Measurements from ENCODE around the gene SCAI. TPM values are rescaled to one million over a fixed set of nuclear protein-coding genes. Genes with fewer than 3 reads are reported as not detected.
"Not testable (repeated sequence)": the region's sequence is repeated elsewhere in the genome, so short reads cannot be mapped to it uniquely, and the experiment has no call there.

Gene SCAI
- polyA plus RNA-seq, 3 donors from 2014 or later, result 0.46 to 4.2 (median 1.4) TPM

DNA sequence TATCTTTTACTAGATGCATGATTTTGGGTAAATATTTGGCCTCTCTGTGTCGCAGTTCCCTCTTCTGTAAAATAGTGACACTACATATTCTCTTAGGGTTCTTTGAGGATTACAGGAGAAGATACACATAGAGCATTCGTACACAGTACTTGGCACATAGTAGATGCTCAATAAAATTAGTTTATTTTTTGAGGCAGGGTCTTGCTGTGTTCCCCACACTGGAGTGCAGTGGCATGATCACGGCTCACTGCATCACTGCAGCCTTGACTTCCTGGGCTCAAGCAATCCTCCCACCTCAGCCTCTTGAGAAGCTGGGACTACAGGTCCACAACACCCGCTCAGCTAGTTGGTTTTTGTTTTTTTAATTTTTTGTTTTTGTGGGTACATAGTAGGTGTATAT, 1.6 kb downstream of the SCAI start:
- Mint-ChIP-seq H3K27me3 (ENCODE audit: low read depth in 3 of 3) (peaks cover 5 to 9% (median 7%) of the 10 kb centered on the region in 3 donors), H3K9me3 (no peaks in the 10 kb centered on the region), H3K36me3 (peaks cover 0 to 6% (median 6%) of the 10 kb centered on the region in 3 donors), H3K4me1 (peaks cover 14 to 35% of the 10 kb centered on the region in 2 donors), H3K4me3 (peak overlapping the region; percentile 90 to 98 (median 93)), H3K27ac (no peak overlapping the region)
- DNase-seq, result no peak

DNA sequence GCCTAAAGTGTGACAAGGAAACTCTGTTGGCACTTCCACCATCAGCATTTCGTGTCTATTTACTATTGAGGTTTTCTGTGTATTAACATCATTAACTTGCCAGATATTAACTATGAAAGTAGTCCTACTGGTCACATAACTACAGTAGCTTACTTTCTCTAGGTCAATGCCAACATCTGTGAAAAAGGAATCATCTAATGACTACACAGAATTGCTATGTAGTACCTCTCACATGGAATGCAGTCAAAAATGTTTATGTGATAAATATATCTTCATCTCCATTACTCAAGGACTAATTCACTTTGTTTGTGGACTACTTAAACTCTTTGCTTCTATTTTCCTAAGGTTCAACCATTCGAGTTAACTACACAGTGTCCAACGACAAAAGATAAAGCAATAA, 2.1 kb downstream of the SCAI start:
- Mint-ChIP-seq H3K4me3 (no peak overlapping the region), H3K4me1 (peaks cover 14 to 35% of the 10 kb centered on the region in 2 donors)

DNA sequence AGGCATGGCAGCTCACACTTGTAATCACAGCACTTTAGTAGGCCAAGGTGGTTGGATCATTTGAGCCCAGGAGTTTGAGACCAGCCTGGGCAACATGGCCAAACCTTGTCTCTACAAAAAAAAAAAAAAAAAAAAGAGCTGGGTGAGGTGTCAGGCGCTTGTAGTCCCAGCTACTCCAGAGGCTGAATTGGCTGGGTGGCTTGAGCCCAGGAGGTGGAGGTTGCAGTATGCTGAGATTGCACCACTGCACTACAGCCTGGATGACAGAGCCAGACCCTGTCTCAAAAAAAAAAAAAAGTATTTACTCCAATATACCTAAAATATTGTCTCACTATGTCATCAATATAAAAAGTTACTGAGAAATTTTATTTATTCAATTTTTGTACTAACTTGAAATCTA, 2.8 kb downstream of the SCAI start:
- Mint-ChIP-seq H3K4me1 (peaks cover 14 to 35% of the 10 kb centered on the region in 2 donors), H3K9me3 (no peaks in the 10 kb centered on the region), H3K27ac (no peak overlapping the region), H3K4me3 (no peak overlapping the region), H3K36me3 (peaks cover 0 to 6% (median 6%) of the 10 kb centered on the region in 3 donors), H3K27me3 (ENCODE audit: low read depth in 3 of 3) (peaks cover 5 to 9% (median 7%) of the 10 kb centered on the region in 3 donors)
- DNase-seq, result no peak

More for the DNA sequence above, 2.1 kb downstream of the SCAI start:
- Mint-ChIP-seq H3K27ac (no peak overlapping the region), H3K9me3 (no peaks in the 10 kb centered on the region), H3K27me3 (ENCODE audit: low read depth in 3 of 3) (peaks cover 5 to 9% (median 7%) of the 10 kb centered on the region in 3 donors), H3K36me3 (peaks cover 0 to 6% (median 6%) of the 10 kb centered on the region in 3 donors)
- DNase-seq, result no peak

DNA sequence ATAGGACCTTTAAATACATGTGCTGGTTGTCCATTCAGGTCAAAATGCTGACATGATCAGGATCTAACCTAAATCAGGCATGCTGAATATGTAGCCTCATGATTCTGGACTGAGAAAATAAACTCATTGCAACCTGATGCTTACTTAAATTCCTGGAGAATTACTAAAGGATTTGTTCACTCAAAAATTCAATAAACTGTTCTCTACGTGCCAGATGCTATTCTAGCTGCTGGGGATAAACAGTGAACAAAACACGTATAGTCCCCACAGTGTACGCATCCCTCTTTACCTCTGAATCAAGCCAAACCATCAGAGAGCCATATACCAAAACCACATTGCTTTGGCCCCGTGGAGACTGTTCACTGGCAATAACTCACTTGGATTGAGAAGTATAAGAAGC, 6.1 kb downstream of the SCAI start:
- peaks cover 10 to 37% of the 10 kb centered on the region in 2 donors for H3K4me1 Mint-ChIP-seq
- peaks cover 0 to 13% (median 9%) of the 10 kb centered on the region in 3 donors for H3K36me3 Mint-ChIP-seq
- H3K4me3 Mint-ChIP-seq, result no peak overlapping the region
- no peaks in the 10 kb centered on the region for H3K9me3 Mint-ChIP-seq
- H3K27me3 Mint-ChIP-seq (ENCODE audit: low read depth in 3 of 3), result no peaks in the 10 kb centered on the region
- no peak overlapping the region for H3K27ac Mint-ChIP-seq
- DNase-seq, result no peak

DNA sequence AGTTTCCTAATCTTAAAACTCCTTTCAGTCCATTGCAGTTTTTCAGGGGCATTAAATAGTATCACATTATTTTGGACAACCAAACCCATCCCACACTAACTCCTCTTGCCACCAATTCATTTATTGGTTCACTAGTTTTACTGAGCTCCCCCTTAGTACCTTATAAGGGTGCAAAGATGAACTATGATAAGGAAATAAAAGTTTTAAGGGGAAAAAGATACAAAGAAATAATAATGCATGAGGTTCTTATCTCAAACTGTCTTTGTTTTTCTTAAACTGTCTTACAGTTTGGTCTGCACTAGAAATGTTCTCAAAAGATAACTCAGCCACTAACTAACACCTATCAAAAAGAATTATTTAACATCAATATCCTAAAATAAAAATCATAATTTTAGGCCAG, 8.4 kb downstream of the SCAI start:
- Mint-ChIP-seq H3K36me3 (peaks cover 0 to 13% (median 9%) of the 10 kb centered on the region in 3 donors), H3K27ac (no peak overlapping the region), H3K4me1 (peaks cover 7 to 25% of the 10 kb centered on the region in 2 donors), H3K27me3 (ENCODE audit: low read depth in 3 of 3) (no peaks in the 10 kb centered on the region), H3K9me3 (no peaks in the 10 kb centered on the region), H3K4me3 (no peak overlapping the region)
- no peak for DNase-seq

DNA sequence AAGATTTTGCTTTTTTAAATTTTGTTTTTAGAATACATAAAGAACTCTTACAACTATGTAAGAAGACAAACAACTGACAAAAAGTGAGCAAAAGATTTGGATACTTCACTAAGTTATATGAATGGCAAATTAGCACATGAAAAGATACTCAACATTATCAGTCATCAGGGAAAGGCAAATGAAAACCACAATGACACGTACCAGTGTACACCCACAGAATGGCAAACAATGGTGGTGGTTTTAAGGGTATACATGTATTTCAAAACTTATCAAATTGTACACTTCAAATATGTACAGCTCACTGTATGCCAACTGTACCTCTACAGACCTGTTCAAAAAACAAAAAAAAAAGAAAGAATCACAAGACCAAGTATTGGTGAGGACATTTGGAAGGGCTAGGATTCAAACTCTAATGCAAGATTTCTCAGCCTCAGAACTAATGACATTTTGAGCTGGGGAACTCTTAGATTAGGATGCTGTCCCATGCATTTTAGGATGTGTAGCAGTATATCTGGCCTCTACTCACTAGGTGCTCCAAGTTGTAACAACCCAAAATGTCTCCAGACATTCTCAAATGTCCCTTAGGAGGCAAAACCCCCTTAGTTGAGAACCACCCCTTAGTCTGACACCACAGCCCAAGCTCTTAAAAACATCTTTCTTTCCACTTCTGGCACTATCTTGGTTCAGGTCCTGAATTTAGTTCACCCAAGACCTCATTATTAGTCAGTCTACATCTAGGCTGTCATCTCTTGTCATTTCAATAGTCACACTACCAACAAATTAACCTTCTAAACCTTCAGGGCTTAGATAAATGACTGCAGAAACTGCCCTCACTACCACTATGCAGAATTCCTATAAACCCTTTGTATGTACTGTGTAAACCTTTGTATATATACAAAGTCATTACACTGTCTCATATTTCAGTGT, 9.7 kb downstream of the SCAI start:
- DNase-seq, result no peak
- no peak overlapping the region for H3K4me3 Mint-ChIP-seq
- peaks cover 7 to 17% of the 10 kb centered on the region in 2 donors for H3K4me1 Mint-ChIP-seq
- H3K9me3 Mint-ChIP-seq, result no peaks in the 10 kb centered on the region
- H3K36me3 Mint-ChIP-seq, result peaks cover 0 to 7% (median 3%) of the 10 kb centered on the region in 3 donors
- H3K27me3 Mint-ChIP-seq (ENCODE audit: low read depth in 3 of 3), result no peaks in the 10 kb centered on the region
- H3K27ac Mint-ChIP-seq, result peak overlapping the region in 3 of 6 donors; percentile 5 to 37 (median 8)

DNA sequence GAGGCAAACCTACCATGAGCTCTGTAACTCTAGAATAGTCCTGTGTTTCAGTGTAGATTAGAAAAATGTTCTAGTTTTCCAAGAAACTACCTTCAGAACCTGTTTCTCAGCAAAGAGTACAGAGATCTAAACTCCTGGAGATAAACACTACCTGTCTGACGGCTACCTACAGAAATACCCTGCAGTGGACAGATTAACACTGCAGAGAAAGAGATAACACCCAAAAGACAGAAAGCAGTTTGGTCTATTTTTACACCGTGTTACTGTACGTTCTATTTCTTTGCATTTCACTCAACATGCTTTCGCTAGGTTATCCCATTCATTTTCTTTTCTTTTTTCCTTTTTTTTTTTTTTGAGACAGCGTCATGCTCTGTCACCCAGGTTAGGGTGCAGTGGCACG, 11.6 kb downstream of the SCAI start:
- peaks cover 14 to 24% of the 10 kb centered on the region in 2 donors for H3K4me1 Mint-ChIP-seq
- no peaks in the 10 kb centered on the region for H3K27me3 Mint-ChIP-seq (ENCODE audit: low read depth in 3 of 3)
- H3K36me3 Mint-ChIP-seq, result peaks cover 0 to 7% (median 3%) of the 10 kb centered on the region in 3 donors
- no peak overlapping the region for H3K4me3 Mint-ChIP-seq
- H3K9me3 Mint-ChIP-seq, result no peaks in the 10 kb centered on the region
- no peak for DNase-seq
- no peak overlapping the region for H3K27ac Mint-ChIP-seq

DNA sequence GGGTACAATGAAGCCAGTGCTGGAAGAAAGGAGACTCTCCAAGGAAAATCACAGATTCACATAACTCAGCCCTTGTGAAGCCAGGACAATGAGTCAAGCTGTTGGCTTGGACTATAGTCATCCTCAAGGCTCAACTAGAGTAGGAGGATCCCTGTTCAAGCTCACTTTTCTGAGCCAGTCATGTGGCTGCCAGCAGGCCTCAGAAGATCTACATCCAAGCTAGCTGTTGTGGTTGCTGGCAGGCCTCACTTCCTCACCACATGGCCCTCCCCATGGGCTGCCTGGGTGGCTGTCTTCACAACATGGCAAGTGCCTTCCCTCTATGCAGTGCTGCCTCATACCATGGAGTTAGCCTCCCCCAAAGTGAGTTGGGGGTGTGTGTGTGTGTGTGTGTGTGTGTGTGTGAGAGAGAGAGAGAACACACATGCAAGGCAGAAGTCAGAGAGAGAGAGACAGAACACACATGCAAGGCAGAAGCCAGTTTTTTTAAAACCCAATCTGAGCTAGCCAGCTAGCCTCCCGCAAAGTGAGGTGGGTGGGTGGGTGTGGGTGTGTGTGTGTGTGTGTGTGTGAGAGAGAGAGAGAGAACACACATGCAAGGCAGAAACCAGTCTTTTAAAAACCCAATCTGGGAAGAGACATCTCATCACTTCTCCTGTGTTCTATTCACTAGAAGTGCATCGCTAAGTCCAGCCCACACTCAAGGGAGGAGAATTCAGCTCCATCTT, 17.1 kb downstream of the SCAI start:
- peaks cover 0 to 4% (median 0%) of the 10 kb centered on the region in 3 donors for H3K36me3 Mint-ChIP-seq
- DNase-seq, result peak; percentile 83 to 89 (median 87)
- peaks cover 30 to 37% of the 10 kb centered on the region in 2 donors for H3K4me1 Mint-ChIP-seq
- H3K9me3 Mint-ChIP-seq, result no peaks in the 10 kb centered on the region
- peak overlapping the region; percentile 86 to 97 (median 92) for H3K27ac Mint-ChIP-seq
- H3K27me3 Mint-ChIP-seq (ENCODE audit: low read depth in 3 of 3), result peaks cover 2 to 8% (median 5%) of the 10 kb centered on the region in 3 donors
- peak overlapping the region; percentile 66 to 82 (median 76) for H3K4me3 Mint-ChIP-seq

DNA sequence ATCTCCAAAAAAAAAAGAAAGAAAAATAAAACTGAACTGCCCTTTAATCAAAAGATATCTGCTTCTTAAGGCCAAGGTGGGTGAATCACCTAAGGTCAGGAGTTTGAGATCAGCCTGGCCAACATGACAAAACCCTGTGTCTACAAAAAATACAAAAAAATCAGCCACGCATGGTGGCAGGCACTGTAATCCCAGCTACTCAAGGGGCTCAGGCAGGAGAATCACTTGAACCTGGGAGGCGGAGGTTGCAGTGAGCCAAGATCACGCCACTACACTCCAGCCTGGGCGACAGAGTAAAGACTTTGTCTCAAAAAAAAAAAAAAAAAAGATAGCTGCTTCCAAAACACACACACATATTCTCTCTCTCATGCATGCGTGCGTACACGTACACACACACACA, 17.8 kb downstream of the SCAI start:
- Mint-ChIP-seq H3K27me3 (ENCODE audit: low read depth in 3 of 3) (peaks cover 2 to 8% (median 5%) of the 10 kb centered on the region in 3 donors), H3K9me3 (no peaks in the 10 kb centered on the region), H3K27ac (peak overlapping the region; percentile 86 to 97 (median 92)), H3K4me3 (peak overlapping the region in 3 of 5 donors; percentile 73 to 82 (median 78)), H3K4me1 (peaks cover 30 to 42% of the 10 kb centered on the region in 2 donors), H3K36me3 (peaks cover 0 to 4% (median 0%) of the 10 kb centered on the region in 3 donors)
- no peak for DNase-seq

DNA sequence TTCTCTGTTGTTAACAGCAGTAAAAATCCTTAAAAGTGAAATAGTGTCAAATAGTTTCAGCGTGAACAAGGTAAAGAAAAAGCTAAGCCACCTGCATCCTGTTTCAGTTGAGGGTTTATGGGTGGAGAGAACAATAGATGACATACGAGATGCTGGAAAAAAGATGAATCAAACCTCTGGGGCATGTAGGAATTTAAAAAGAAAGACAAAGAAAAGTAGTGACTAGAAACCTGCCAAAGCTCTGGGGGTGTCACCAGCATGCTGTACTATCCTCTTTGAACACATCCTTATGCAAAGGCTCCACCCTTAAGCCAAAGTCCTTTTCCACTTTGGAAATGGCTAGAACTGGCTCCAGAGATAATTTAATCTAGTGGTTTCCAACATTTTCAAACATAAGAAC, 22.2 kb downstream of the SCAI start:
- peak overlapping the region in 1 of 6 donors; percentile 50 for H3K27ac Mint-ChIP-seq
- H3K9me3 Mint-ChIP-seq, result no peaks in the 10 kb centered on the region
- H3K4me1 Mint-ChIP-seq, result peaks cover 16 to 35% of the 10 kb centered on the region in 2 donors
- no peak overlapping the region for H3K4me3 Mint-ChIP-seq
- H3K36me3 Mint-ChIP-seq, result peaks cover 0 to 8% (median 0%) of the 10 kb centered on the region in 3 donors
- peaks cover under 1 to 3% (median 1%) of the 10 kb centered on the region in 3 donors for H3K27me3 Mint-ChIP-seq (ENCODE audit: low read depth in 3 of 3)
- DNase-seq, result no peak

DNA sequence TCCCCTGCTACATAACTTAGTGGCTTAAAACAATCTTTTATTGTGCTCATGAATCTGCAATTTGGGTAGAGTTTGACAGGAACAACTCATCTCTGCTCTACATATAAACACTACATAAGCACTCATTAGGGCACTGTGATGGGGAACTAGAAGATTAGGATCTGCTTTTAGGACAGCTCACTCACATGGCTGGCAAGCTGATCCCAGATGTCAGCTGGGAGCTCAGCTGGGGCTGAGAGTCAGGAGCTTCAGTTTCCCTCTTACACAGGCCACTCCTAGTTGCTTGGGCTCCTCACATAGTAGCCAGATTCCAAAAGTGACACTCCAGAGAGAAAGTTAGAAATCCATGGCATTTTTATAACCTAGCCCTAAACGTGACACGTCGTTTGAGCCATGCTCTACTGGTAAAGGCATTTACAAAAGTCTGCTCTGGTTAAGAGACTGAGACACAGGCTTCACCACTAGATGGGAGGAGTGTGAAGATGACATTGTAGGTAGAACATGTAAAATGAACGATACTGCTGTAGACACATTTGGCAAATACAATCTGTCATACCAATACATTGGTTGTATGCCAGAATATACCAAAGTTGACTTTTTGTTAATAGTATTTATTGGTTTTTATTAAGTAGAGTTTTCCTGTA, 23.6 kb downstream of the SCAI start:
- Mint-ChIP-seq H3K27me3 (ENCODE audit: low read depth in 3 of 3) (peaks cover 0 to 1% (median 0%) of the 10 kb centered on the region in 3 donors), H3K4me1 (peaks cover 7 to 25% of the 10 kb centered on the region in 2 donors), H3K9me3 (no peaks in the 10 kb centered on the region), H3K36me3 (peaks cover 0 to 8% (median 0%) of the 10 kb centered on the region in 3 donors), H3K4me3 (no peak overlapping the region), H3K27ac (no peak overlapping the region)
- DNase-seq, result peak in 2 of 3 donors; percentile 21

DNA sequence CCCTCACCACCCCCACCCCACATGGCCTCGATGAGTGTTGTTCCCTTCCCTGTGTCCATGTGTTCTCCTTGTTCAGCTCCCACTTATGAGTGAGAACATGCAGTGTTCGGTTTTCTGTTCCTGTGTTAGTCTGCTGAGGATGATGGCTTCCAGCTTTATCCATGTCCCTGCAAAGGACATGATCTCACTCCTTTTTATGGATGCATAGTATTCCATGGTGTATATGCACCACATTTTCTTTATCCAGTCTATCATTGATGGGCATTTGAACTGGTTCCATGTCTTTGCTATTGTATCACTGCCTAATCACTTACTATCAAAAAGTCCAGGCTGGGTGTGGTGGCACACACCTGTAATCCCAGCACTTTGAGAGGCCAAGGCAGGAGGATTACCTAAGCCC, 24.6 kb downstream of the SCAI start:
- H3K27me3 Mint-ChIP-seq (ENCODE audit: low read depth in 3 of 3); H3K9me3 Mint-ChIP-seq; H3K36me3 Mint-ChIP-seq; H3K4me3 Mint-ChIP-seq; H3K27ac Mint-ChIP-seq; DNase-seq: not testable (repeated sequence)
- peaks cover 0 to 15% of the 10 kb centered on the region in 2 donors for H3K4me1 Mint-ChIP-seq

DNA sequence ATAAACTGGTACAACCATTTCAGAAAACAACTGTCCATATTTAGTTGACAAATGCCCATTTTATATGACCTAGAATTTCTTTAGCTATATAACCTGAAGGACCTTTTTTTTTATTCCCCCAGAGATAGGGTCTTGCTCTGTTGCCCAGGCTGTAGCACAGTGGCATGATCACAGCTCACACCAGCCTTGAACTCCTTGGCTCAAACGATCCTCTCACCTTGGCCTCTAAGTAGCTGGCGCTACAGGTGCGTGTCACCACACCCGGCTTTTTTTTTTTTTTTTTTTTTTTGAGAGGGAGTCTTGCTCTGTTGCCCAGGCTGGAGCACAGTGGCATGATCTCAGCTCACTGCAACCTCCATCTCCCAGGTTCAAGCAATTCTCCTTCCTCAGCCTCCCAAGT, 28.8 kb downstream of the SCAI start:
- not testable (repeated sequence) for H3K4me3 Mint-ChIP-seq; H3K9me3 Mint-ChIP-seq; H3K27ac Mint-ChIP-seq; DNase-seq; H3K27me3 Mint-ChIP-seq (ENCODE audit: low read depth in 3 of 3)
- Mint-ChIP-seq H3K4me1 (peaks cover 0 to 14% of the 10 kb centered on the region in 2 donors), H3K36me3 (peaks cover 9 to 15% (median 14%) of the 10 kb centered on the region in 3 donors)

Data from immature natural killer cell (primary cell).